Central memory CD4-positive, alpha-beta T cell (primary cell): ENCODE measurements around the gene LBX1.

Experiments used
- DNase-seq: peaks from one replicate; pipeline ENCODE4 v3.0.0; 2022

LBX1 gene

DNA sequence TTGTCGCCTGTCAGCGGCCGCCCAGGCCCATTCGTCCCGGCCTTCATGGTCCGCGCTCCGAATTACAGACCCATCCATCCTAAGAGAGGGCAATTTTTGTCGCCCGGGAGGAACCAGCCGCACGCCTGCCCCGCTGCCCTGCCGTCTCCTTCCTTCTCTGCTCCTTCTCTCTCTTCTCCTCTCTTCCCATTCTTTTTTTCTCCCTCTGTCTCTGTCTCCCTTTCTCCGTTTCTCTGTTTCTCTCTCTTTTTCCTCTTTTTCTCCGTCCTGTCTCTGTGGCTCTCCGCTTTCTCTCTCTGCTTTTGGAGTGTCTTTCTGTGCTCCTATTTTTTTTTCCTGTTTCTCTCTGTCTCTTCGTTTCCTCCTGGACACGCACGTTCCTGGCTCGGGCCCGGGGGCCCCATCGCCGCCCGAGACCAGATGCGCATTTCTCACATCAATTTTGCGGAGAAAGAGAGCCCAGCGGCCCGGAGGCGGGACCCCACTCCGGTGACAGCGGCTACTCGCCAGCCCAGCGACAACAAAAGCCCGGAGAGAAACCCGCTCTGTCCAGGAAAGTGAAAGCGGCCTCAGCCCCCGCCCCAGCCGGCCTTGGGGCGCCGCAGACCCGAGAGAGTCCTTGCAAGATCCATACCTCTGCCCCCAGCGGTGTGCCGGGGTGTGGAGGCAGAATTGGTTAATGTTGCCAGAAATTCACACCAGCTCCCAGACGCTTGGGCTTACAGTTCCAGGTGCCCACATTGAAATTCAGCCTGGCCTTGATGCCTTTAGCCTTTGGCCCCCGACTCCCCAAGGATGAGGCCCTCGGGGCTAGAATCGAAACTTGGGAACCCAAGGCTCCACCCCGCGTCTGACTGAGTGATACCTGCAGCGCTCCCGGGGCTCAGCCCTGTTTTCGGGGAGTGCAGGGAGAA is 4.1 kb downstream of the LBX1 start:
- no peak for DNase-seq

DNA sequence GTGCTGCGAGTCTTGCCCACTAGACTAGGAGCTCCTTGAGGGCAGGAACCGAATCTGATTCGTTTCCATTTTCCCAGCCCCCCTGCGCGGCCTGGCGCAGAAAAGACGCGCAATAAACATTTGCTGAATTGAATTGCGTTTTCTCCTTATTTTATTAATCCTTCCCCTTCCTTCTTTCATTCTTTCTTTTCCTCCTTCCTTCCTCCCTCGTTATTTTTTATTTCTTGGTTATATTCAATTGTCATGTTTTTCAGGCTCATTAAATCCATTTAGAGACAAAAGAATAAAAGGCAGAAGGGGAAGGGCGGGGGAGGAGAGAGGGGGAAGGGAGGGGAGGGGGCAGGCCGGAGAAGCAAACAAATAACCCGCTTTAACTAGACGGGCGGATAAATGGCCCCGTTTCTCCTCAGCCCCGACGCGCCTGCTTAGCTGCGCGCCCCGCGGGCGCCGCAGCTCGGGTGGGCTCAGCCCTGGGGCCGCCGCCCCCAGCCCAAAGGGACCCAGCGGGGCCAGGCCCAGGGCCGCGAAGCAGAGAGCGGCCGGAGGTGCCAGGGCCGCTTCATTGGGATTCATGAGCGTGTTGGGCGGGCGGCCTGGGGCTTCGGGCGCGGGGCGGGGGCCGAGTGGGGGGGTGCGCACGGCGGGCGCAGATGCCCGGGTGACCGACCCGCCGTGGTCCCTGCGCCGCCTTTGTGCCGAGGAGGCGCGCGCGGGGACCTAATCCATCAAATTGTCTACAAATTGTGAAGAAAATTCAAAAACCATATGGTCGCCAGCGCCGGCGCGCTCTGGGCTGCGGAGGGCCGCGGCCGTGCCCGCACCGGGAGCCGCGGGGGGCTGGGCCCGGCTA is 5.0 kb downstream of the LBX1 start:
- no peak for DNase-seq

DNA sequence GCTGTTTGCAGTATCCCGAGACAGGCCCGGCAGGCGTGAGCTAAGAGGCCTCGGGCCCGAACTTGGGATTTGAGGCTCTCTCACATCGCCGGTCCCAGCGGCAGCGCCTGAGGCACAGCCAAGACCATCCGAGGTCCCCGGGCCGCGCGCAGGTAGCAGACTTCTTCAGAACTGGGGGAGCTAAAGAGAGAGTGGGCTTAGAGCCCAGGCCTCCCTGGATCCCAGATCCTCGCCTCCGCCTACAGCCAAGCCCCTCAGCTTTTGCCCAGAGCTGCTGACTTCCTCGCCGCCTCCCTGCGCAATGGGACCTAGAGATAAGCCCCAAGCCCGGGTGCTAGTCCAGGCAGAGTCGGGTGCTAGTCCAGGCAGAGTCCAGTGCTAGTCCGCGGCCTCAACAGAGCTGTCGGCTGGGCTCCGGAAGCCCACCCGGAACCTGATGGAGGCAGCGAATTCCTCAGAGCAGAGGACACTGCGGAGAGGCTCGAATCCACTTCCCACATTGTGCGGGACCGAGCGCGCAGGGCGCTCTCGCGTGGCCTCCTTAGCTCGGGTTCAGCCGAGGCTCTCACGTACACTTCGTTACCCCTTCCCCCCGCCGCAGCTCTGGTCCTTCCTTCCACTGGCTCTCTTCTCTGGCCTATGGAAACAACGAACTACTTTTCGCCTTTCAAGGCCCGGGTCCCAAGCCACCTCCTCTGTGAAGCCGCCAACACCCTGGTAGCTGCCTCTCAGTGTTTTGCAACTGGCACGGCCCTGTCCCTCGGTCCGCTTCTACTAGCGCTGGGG is 5.8 kb downstream of the LBX1 start:
- no peak for DNase-seq

DNA sequence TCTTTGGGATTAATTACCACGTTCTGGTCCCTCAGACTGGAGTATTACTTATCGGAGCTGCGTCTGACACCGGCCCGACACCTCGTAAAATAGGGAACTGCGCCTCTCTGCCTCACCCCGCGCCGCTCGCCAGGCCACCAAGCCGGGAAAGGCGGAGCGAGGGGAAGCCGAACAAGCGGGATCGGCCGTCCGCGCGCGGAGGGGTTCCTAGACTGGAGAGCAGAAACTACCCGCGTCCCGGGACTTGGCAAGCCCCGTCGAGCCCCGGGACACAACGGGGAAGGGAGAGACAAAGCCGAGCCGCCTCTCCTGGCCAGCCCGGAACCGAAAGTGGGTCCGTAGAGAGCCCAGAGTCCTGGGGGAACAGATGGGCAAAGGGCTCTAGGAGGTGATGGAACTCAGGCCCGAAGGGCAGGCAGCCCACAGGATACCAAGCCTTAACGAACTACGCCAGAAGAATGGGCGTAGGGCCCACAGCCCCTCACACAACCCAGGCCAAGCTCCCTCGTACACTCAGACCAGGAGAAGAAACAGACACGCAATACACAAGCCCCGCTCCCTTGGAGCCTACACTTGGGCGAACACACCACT is 6.5 kb downstream of the LBX1 start:
- DNase-seq: no peak

DNA sequence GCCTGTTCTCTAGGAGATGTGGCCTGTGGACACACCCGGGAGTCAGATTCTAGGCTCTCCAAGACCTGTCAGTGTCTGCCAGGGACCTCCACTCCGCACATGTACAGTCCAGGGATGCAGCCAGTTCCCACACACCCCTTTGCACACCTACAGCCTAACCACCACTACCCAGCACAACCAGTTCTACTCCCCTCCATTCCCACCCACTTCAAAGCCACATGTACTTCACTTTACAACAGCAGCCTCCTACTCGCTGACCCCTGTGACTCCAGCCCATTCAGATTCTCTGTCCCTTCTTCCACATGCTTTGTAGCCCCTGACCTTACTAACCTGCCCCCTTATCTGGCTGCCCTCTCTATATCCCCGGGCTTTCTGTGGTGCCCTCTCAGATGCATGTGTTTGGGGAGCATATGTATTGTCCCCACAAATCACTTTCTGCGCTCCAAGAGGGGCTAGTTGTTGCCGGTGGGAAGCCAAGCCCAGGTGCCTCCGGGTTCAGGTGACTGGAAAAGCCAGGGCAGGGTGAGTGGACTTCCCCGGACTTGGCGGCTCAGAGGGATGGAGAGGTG is 7.2 kb downstream of the LBX1 start:
- DNase-seq: no peak

DNA sequence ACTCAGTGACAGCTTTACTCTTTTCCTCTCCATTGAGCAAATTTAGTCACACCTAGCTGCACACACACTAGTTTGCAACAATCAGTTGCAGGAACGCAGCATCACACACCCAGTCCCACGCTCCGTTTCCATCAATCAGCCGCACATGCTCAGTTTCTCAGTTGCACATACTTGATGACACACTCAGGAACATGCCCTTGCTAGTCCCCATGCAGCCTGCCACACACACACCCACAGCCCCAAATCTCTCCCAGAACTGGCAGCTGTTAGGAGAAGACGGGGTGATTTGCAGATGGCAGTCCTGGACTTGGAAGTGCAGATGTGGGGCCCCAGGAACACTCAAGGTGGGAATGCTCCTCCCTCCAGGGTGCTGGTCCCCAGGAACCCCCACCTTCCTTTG is 7.7 kb downstream of the LBX1 start:
- DNase-seq: no peak

DNA sequence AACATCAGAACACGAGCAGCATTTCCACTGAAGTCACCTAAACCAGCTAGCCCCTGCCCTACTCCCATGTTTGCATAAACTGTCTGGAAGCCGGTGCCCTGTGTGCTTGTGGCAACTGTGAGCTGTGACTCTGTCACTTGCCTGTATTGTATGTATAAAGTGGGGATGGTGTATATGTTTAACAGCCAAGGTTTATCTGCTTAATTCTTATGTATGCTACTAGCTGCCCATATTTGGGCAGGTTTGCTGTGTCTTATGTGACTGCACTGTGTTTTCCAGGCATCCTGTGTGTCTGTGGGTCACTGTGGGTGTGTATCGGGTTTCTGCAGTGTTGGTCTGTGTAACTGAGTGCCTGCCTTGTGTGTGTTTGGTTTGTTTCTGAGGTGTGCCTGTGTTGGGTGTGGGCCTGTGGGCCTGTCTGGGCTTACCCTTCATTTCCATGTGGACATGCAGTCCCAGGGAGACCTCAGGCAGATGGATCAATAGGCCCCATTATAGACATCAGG is 9.3 kb downstream of the LBX1 start:
- no peak for DNase-seq

DNA sequence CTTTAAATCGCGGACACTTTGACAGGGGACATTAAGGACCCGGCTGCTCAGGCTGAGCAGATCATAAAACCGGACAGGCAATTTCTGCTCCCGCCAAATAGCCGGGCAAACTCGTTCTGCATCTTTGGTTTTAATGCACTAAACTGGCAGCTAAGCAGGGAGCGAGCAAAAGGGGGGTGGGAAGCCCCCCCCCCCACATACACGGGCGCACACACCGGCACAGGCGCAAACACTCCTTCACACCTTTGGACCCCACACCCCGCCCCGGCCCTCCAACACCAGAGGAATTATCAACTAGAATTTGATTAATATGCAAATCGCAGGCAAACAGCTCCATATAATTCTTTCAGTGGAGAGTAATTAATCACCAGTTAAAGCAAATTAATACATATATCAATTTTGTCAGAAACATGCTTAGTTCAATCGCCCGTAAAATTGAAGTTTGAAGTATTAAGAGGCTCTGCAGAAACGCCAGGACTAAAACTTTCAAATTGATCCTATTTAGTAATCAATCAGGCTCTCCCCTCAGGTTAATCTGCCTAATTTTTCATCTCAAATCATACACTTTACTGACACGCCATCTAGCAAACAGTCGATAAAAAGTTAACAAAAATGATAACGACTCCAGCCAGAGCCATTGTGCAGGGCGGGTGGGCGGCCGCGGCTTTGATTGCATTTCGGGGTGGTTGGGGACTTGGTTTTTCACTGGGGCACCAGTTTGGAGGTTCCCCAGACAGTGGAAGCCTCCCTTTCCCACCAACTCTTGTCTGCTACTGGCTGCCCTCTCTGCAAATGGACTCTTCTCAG is 9.9 kb downstream of the LBX1 start:
- DNase-seq: no peak

DNA sequence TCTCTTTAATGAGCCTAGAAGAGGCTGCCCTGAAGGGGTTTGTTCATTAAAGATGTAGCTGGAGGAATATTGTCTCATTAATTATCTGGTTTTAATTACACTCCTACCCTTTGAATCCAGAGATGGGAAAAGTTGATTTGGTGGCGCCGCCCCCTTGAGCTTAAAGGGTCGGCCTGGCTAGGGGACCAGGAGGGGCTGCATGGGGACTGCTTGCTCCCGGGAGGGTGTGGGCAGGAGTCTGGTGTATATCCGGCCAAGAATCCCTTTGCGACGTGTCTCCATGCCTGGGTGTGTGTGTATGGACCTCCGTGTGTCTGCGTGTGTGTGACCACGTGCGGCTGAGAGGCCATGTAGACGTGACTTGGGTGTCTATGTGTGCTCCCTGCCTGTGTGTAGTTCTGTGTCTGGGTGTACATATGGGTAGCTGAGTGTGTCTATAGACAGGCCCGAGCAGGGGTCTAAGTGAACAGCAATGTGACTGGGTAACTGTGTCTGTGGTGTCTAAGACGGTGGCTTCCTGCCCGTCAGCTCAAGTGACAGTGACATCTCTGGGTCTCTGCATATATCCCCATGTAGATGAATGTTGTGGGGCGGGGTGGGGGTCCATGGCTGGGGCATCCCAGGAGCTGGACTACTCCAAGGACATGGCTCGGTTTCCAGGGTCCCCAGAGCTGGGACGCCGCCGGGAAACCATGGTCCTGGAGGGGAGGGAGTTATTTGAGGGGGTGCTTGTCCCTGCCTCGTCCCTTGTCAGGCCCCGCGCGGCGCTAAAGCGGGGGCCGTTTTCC is 10.7 kb downstream of the LBX1 start:
- DNase-seq: no peak

DNA sequence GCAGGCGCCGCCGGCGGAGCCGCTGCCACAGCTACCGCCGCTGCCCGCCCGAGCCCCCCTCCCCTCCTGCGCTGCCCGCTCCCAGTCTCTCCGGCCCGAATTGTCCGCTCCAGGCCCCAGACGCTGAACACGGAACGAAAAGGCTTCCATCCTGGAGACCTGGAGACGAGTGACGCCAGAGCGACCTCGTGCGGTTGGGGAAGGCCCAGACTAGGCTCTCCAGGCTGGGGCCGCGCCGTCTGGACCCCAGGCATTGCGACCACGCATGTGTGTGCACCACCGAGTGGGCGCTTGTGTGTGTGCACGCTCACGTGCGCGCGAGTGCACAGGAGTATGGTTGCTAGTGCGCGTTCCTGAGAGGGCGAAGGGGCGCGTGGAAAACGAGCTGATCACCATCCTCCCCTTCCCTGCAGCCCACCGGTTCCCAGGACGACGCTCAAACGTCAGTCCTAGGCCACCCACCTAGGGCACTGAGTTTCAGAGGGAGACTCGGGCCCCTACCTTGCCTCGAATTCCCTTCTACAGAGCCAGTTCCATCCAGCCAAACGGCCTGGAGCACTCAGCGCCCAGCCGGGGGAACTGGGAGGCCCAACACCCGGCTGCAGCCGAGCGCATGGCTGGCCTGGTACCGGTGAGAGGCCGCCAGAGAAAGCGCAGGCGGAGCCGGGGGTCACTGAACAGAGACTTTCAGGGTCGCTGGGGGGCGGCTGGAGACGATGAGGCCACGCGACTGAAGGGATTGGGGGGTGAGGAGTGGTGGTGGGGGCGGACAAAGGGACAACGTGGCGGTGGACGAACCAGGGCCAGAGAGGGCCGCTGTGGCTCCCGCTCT is 11.6 kb downstream of the LBX1 start:
- no peak for DNase-seq

DNA sequence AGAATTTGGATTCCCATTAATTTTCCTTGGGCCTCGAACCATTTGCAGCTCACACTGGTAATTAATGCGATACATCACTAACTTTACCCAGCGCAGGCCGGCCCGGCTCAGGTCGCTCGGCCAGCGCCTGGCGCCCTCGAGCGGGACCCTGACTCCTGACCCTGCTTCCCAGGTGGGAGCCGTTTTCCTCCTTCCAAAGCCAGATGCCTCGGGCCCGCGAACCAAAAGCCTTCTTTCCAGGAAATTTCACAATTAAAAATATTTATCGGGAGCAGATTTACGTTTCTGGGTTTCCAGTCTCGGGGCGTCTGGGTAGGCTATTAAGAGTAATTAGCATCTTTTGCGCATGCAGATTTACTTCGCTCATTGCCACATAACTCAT is 12.2 kb downstream of the LBX1 start:
- DNase-seq: no peak

DNA sequence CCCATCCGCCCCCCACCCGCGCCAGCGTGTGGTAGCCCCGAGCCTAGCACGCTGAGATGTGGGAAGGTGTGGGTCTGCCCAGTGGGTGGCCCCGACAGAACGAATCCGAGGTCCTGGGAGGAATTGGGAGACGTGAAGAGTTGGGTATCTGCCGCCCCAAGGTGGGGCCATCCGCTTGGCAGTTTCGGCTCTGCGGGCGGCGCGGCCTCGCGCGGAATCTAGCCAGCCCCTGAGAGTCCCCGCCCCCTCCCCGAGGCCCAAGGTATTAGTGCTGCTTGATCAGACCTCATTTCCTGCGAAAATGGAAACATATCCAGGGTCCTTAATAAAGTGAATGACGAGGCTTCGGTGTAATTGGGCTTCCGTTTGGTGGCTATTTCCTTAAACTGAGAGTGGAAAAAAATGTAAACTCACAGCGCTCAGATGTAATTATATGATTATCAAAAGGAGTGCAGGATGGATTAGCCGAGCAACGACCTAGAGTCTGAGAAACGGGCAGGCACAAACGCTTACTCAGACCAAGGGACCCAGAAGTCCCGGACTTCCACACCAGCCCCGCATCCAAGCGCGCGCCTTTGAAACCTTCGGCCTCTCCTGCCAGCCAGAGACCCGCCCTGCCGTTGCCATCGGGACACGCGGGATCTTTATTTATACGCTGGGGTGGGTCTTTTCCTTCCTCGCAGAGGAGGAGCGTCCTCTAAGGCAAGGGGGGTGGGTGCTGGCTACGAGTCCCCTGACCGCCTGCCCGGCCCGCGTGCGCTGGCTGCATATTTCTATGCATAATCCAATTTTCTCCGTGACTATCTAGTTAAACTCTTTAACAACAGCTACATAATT is 12.8 kb downstream of the LBX1 start:
- DNase-seq: no peak

DNA sequence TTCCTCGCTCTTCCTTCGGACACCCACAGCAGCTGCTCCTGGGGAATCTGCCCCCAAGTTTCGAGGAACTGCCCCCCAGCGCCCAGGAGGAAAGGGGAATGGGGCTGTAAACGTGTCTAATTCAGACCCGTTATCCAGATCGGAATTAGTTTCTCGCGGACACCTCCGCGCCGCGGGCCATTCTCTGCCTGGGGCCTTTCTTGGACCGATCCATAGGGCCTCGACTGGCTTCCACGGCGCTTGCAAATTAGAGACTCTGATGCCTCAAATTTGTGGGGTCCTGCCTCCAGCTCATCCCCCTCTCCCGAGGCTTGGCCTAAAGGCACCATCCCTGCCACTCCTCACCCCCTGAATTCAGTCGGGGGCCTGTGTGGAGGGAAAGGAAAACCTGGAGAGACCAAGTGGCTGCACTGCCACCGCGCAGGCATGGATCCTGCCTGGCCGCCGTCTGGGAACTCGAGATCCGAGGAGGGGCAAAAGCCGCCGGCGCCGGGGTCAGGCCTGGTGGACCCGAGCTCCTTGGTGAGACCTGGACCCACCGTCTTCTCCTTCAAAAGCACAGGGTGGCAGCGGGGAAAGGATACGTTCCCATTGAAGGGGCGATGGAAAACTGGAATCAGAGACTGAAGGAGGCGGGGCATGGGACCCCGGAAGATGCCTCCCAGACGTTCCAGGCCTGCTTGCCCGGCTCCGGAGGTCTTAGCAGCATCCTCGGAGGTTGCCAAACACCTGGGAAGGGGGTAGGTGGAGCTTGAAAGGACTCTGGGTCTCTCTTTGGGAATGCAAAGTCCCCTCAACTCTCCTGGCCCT is 13.7 kb downstream of the LBX1 start:
- DNase-seq: no peak

DNA sequence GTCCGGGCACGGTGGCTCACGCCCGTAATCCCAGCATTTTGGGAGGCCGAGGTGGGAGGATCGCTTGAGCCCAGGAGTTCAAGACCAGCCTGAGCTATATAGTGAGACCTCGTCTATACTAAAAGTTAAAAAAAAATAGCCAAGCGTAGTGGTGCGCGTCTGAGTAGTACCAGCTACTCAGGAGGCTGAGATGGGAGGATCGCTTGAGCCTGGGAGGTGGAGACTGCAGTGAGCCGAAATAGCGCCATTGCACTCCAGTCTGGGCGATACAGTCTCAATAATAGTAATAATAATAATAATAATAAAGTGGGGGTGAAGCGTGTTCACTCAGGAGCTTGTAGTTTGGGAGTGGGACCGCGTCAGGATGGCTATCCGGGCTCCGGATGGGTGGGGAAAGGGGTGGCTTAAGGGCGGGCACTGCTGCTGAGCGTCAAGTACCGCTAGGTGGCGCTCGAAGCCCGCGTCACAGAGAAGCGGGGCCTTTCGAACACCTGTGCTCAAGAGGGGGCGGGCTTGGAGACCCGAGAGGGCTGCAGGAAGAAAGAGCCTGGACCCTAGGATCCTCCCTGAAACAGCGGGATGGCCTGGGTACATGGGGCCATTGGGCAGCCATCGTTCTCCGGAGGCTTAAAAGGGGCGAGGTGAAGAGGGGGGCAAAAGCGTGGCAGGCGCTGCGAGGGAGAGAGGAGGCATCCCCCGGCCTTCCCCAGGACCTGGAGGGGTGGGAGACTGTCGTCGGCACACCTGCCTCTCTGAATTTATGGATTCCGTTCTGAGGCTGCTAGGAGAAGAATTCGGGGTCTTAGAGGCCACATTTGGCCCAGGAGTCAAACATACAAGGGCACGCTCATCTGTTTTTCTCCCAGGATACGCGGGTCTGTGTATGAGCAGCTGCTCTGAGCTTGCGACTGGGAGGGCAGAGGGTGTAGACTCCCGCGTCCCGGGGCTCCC is 14.5 kb downstream of the LBX1 start:
- peak; percentile 64 for DNase-seq

DNA sequence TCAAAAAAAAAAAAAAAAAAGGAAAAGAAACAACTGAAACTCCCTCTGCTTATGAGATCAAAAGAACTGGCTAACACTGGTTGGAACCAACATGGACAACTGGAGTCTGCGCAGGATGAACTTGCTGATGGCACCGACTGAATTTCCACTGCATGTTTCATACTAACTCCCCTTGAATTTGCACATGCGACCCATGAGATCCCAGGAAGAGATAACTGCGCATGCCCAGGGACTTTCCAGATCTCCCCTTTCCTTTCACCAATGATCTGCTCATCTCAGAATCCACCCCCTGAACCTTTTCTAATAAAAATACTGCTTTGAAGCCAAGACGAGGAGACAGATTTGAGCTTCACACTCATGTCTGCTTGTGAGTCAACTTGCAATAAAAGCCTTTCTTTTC is 20.7 kb downstream of the LBX1 start:
- no peak for DNase-seq

DNA sequence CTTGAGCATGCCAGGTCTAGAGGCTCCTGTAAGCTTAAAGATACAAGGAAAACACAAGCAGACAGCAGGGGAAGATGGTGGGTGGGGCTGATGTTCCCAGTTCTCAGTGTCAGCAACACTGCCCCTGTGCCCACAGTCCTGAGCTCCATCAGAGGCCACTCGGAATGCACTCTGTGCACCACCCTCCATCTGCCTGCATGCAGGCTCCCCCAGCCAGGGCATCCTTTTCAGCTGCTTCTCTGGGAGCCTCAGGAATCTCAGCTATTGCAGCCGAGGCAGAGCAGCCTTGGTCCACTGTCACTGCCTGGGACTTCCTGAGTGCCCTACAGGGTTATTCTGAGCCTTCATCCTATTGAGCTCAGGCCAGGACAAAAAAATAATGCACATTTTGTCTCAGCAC is 22.2 kb downstream of the LBX1 start:
- no peak for DNase-seq
